ENCODE results near the gene MORN4.

The MORN4 gene

GRCh38 chr10:97599272-97599619, 34.1 kb downstream of the MORN4 start:
- FAIRE-seq = no peak
- DNase-seq (ENCODE audit: extremely low spot score, insufficient read length, low read depth) = no peak

GRCh38 chr10:97598407-97599271, 34.7 kb downstream of the MORN4 start:
- DNase-seq (ENCODE audit: extremely low spot score, insufficient read length, low read depth) = no peak
- FAIRE-seq = no peak

- FAIRE-seq (no peak), DNase-seq (ENCODE audit: extremely low spot score, insufficient read length, low read depth) (no peak)
Observed at GRCh38 chr10:97597778-97598177, 35.5 kb downstream of the MORN4 start.

GRCh38 chr10:97596101-97597082, 36.9 kb downstream of the MORN4 start:
- DNase-seq (ENCODE audit: extremely low spot score, insufficient read length, low read depth) (no peak), FAIRE-seq (no peak)

DNA sequence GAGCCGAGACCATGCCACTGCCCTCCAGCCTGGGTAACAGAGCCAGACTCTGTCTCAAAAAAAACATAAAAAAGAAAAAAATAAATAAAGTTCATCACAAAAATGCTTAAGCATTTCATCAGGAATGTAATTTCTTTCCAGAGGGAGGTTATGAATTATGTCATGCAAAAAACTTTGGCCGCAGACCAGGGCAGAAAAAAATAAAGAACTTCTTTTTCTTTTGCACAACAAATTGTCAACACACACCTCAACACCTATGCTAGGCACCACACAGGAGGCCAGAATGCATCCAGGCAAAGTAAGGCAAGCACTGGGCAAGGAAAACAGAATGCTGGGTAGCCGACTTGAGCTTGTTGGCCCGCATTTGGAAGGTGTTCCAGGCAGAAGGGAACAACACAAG, 39.9 kb downstream of the MORN4 start:
- DNase-seq (ENCODE audit: extremely low spot score, insufficient read length, low read depth) (no peak), FAIRE-seq (no peak)

DNA sequence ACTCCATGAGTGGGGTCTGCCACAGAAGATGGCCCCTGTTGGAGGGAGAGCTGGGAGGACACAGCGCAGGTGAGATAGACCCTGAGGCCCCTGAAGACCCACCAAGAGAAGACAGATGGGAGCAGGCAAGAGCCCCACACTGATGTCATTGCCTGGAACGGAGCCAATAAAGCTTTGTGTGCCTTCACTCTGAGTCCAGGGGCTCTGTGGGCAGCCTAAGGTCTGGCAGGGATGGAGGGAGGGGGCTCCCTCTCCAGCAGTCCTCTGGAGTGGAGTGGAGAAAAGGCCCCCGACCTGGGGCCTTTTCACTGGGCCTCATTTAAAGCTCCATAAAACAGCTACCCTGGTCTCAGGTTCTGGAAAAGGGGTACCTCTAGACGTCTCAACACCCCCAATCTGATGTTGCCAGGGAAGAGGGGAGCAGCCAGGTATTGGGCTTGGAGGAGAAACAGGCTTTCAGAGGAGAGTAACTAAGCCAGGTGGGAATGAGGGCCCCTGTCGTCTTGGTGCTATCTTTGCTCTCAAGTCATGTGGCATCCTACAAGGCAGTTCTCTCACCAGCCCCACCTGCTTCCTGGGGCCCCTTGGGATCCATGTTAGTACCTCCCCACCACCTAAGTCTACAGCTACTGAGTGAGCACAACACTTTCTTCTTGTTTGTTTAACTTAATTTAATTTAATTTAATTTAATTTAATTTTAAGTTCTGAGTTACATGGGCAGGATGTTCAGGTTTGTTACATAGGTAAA, 42.4 kb downstream of the MORN4 start:
- FAIRE-seq = no peak

GRCh38 chr10:97590082-97590747, 43.1 kb downstream of the MORN4 start:
- DNase-seq (ENCODE audit: extremely low spot score, insufficient read length, low read depth) = no peak
- no peak for FAIRE-seq

More for the DNA sequence above, 42.4 kb downstream of the MORN4 start:
- no peak for DNase-seq (ENCODE audit: extremely low spot score, insufficient read length, low read depth)

- DNase-seq (ENCODE audit: extremely low spot score, insufficient read length, low read depth) (no peak), FAIRE-seq (no peak)
Observed at GRCh38 chr10:97589479-97589878, 43.8 kb downstream of the MORN4 start, which contains the start of gene C10orf62. TSS of gene C10orf62 (plus strand) at chr10:97589721. CDS start at chr10:97589898, 177 bp downstream.

- no peak for DNase-seq (ENCODE audit: extremely low spot score, insufficient read length, low read depth)
- FAIRE-seq = no peak
Observed at GRCh38 chr10:97587183-97587582, 46.1 kb downstream of the MORN4 start.

GRCh38 chr10:97585439-97585811, 47.9 kb downstream of the MORN4 start:
- FAIRE-seq = no peak
- no peak for DNase-seq (ENCODE audit: extremely low spot score, insufficient read length, low read depth)

- no peak for DNase-seq (ENCODE audit: extremely low spot score, insufficient read length, low read depth)
- peak; percentile 29 for FAIRE-seq
Observed at GRCh38 chr10:97584798-97585438, 48.4 kb downstream of the MORN4 start.

DNA sequence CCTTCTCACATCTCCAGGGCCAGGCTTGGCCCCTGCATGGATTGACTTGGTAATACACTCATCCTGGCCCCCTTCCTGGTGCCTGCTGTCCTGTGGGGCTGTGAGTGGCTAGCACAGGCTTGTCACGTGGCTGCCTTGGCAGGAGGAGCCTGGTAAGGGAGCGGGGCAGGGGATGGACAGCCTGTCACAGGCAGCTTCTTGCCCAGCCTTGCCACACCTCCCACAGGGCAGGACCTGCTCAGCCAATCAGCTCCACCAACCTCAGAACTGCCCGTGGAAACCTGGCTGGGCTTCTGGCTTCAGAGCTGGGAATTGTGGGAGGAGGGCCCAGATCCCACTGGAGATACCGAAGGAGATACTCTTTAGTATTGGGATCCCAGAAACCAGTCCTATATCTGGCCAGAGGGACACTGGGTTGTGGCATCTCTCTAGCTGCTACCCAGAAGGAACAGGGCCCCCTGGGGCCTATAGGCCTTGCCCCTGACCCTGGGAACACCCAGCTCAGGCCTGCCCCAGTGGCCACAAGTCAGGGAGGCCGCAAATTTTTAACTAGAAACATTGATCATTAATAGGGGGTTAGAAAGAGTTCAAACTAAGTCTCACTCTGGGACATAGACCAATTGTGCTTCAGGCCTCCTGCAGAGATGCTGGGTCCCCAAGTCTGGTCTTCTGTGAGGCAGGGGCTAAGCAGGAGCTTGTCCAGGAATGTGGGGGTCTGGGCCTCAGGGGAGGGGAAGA, 49.1 kb downstream of the MORN4 start, which contains the start of gene HOGA1:
Gene HOGA1, plus strand, starts transcription at position 330 of the 738 bp plus-strand sequence. Its CDS starts 315 bp downstream, at position 645.
- FAIRE-seq (peak; percentile 79), DNase-seq (ENCODE audit: extremely low spot score, insufficient read length, low read depth) (peak; percentile 59)

DNA sequence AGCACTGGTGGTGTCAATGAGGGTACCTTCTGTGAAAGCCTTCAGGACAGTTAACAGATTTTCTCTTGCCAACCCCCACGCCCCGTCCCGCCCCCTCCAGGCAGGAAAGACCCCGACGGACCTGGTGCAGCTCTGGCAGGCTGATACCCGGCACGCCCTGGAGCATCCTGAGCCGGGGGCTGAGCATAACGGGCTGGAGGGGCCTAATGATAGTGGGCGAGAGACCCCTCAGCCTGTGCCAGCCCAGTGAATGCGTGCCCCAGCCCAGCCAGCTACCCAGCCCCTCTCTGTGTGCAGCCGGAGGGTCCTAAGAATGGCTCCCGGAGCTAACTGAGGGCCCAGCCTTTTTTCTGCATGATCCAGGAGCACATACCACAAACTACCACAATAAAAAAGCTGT, 49.8 kb downstream of the MORN4 start:
- DNase-seq (ENCODE audit: extremely low spot score, insufficient read length, low read depth) = no peak
- FAIRE-seq = no peak

DNA sequence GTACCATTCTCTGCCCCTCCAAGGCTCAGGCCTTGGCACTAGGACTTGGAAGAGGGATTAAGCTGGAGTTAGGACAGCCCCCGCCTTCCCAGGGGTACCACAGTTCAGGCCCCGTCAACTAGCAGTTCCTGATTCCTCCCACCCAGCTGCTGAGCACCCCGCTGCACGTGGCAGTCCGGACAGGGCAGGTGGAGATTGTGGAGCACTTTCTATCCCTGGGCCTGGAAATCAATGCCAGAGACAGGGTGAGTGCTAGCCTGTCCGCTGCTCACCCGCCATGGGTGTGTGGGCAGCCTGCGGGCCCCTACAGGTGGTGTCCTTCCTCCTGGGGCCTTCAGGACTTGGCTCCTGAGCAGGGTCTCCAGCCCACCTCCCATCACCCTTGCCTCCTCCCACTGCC, 51.1 kb downstream of the MORN4 start:
- FAIRE-seq (no peak), DNase-seq (ENCODE audit: extremely low spot score, insufficient read length, low read depth) (no peak)

- no peak for DNase-seq (ENCODE audit: extremely low spot score, insufficient read length, low read depth)
- no peak for FAIRE-seq
Observed at GRCh38 chr10:97580421-97581367, 52.6 kb downstream of the MORN4 start.

DNA sequence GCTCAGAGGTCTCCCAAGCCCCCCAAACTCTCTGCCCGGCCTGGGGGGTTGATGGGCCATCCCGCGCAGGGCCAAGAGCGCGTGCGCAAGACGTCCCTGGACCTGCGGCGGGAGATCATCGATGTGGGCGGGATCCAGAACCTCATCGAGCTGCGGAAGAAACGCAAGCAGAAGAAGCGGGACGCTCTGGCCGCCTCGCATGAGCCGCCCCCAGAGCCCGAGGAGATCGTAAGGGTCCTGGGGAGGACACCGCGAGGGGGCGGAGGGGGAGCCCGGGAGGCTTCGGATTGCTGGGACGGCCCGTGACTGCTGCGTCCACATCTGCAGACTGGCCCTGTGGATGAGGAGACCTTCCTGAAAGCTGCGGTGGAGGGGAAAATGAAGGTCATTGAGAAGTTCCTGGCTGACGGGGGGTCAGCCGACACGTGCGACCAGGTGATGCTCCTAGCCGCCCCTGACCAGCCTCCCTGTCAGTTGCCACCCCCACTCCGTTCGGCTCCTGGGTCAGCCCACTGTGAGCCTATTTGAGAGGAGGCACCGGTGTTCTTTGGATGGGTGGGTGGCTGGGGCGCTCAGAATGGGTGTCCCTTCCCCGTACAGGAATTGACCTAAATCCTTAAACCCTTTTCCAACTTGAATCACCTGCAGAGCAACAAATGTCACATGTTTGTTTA, 55.0 kb downstream of the MORN4 start:
- DNase-seq (ENCODE audit: extremely low spot score, insufficient read length, low read depth) (no peak), FAIRE-seq (no peak)

- no peak for FAIRE-seq
- no peak for DNase-seq (ENCODE audit: extremely low spot score, insufficient read length, low read depth)
Observed at GRCh38 chr10:97577701-97578100, 55.6 kb downstream of the MORN4 start.

Data from GM18507 (cell line).